Neural cell (in vitro differentiated cells): ENCODE measurements around the gene CIAPIN1. TPM values are rescaled to one million over a fixed set of nuclear protein-coding genes. Genes with fewer than 3 reads are reported as not detected.

Experiments
- H2AFZ ChIP-seq: fragments of 200-600, 300-800 bp; sonication (generic), shearing (Covaris generic); 2 replicates; pipeline ENCODE4 v1.6.0; 2014; ENCODE audit warnings: low read depth, mild to moderate bottlenecking, antibody characterized with exemption, low read length, moderate library complexity
- H3F3A ChIP-seq: fragments of 200-600 bp; shearing (Covaris generic); 2 replicates; pipeline ENCODE4 v1.6.1; 2016; ENCODE audit warnings: mild to moderate bottlenecking, moderate library complexity, mixed read lengths, antibody characterized with exemption, low read length; ENCODE audit not compliant: insufficient read depth, poor library complexity, severe bottlenecking
- H3K27ac ChIP-seq: fragments of 200-600, 300-800 bp; sonication (generic), shearing (Covaris generic); 2 replicates; pipeline ENCODE4 v1.5.1; 2014; ENCODE audit warnings: mild to moderate bottlenecking, low read length, moderate library complexity
- H3K27me3 ChIP-seq: fragments of 300-800, 200-600 bp; sonication (generic), shearing (Covaris generic); 2 replicates; pipeline ENCODE4 v1.6.0; 2014; ENCODE audit warnings: mild to moderate bottlenecking, low read depth, low read length, moderate library complexity; ENCODE audit not compliant: insufficient read depth
- H3K36me3 ChIP-seq: fragments of 300-800, 200-600 bp; sonication (generic), shearing (Covaris generic); 2 replicates; pipeline ENCODE4 v1.5.1; 2014; ENCODE audit warnings: mild to moderate bottlenecking, antibody characterized with exemption, low read length, moderate library complexity; ENCODE audit not compliant: insufficient read depth
- H3K4me2 ChIP-seq: fragments of 300-800, 200-600 bp; sonication (generic), shearing (Covaris generic); 2 replicates; pipeline ENCODE4 v1.6.0; 2014; ENCODE audit warnings: mild to moderate bottlenecking, low read length
- H3K4me3 ChIP-seq: fragments of 300-800, 200-600 bp; sonication (generic), shearing (Covaris generic); 2 replicates; pipeline ENCODE4 v1.5.1; 2014; ENCODE audit warnings: mild to moderate bottlenecking, low read length, moderate library complexity
- H3K79me2 ChIP-seq: fragments of 200-600 bp; shearing (Covaris generic); replicated peaks from 2 replicates; pipeline ENCODE4 v1.6.0; 2014; ENCODE audit warnings: mild to moderate bottlenecking, low read length, moderate library complexity; ENCODE audit not compliant: insufficient read depth
- H3K9ac ChIP-seq: fragments of 300-800, 200-600 bp; sonication (generic), shearing (Covaris generic); 2 replicates; pipeline ENCODE4 v1.6.1; 2016; ENCODE audit warnings: mild to moderate bottlenecking, low read length, mixed read lengths
- H3K9me2 ChIP-seq: fragments of 200-600 bp; shearing (Covaris generic); 2 replicates; pipeline ENCODE4 v1.6.1; 2016; ENCODE audit warnings: mild to moderate bottlenecking, low read length, mixed read lengths; ENCODE audit not compliant: insufficient read depth
- H3K9me3 ChIP-seq: fragments of 200-600, 300-800 bp; sonication (generic), shearing (Covaris generic); 2 replicates; pipeline ENCODE4 v1.6.1; 2016; ENCODE audit warnings: mild to moderate bottlenecking, mixed run types, low read length, moderate library complexity, mixed read lengths
- H4K20me1 ChIP-seq: fragments of 200-600 bp; shearing (Covaris generic); 2 replicates; pipeline ENCODE4 v1.6.1; 2016; ENCODE audit warnings: mild to moderate bottlenecking, mixed run types; ENCODE audit not compliant: insufficient read depth
- CTCF ChIP-seq: fragments of 450-650 bp; IDR thresholded peaks from 2 replicates; pipeline ENCODE4 v1.5.1; 2014; ENCODE audit warnings: antibody characterized with exemption, mild to moderate bottlenecking, moderate library complexity; ENCODE audit not compliant: poor library complexity, severe bottlenecking
- EP300 ChIP-seq: fragments of 450-650 bp; conservative IDR thresholded peaks from 2 replicates; pipeline ENCODE4 v1.6.1; 2014; ENCODE audit warnings: antibody characterized with exemption, mild to moderate bottlenecking, moderate library complexity; ENCODE audit not compliant: poor library complexity, severe bottlenecking
- EZH2 ChIP-seq: fragments of 200-600, 300-800 bp; shearing (Covaris generic), sonication (generic); IDR thresholded peaks from 2 replicates; pipeline ENCODE4 v1.6.1; 2014; ENCODE audit warnings: antibody characterized with exemption, low read length, borderline replicate concordance, mild to moderate bottlenecking; ENCODE audit not compliant: insufficient read depth, poor library complexity, severe bottlenecking
- MXI1 ChIP-seq: fragments of 450-650 bp; conservative IDR thresholded peaks from 2 replicates; pipeline ENCODE4 v1.6.1; 2014; ENCODE audit warnings: antibody characterized with exemption, mild to moderate bottlenecking; ENCODE audit not compliant: poor library complexity, severe bottlenecking
- POLR2AphosphoS5 ChIP-seq: IDR thresholded peaks from 2 replicates; pipeline ENCODE4 v1.6.1; 2012
- RAD21 ChIP-seq: fragments of 450-650 bp; conservative IDR thresholded peaks from 2 replicates; pipeline ENCODE4 v1.6.1; 2014; ENCODE audit warnings: antibody characterized with exemption, mild to moderate bottlenecking, moderate library complexity
- REST ChIP-seq: IDR thresholded peaks from 2 replicates; pipeline ENCODE4 v1.6.1; 2012; ENCODE audit warnings: borderline replicate concordance
- SMC3 ChIP-seq: fragments of 450-650 bp; conservative IDR thresholded peaks from 2 replicates; pipeline ENCODE4 v1.6.1; 2014; ENCODE audit warnings: antibody characterized with exemption, mild to moderate bottlenecking, moderate library complexity; ENCODE audit not compliant: poor library complexity
- TAF1 ChIP-seq: IDR thresholded peaks from 2 replicates; pipeline ENCODE4 v1.6.1; 2012; ENCODE audit warnings: low read depth
- polyA plus RNA-seq: library from polyadenylated mRNA; depleted of rRNA; stranded (reverse); fragments of >200 nt; gene quantifications from 2 replicates; pipeline ENCODE4 v1.2.3, GENCODE V29; 2014

The CIAPIN1 gene
- polyA plus RNA-seq, 1 donor from 2014 or later, result 117 TPM

GRCh38 chr16:57435838-57436237, 11.3 kb downstream of the CIAPIN1 start:
- Histone ChIP-seq H3K9ac (no peak overlapping the region), H3K9me3 (no peaks in the 10 kb centered on the region), H3K27ac (no peak overlapping the region), H3K36me3 (peaks cover 11% of the 10 kb centered on the region), H2AFZ (no peak overlapping the region), H3K27me3 (no peaks in the 10 kb centered on the region), H4K20me1 (no peaks in the 10 kb centered on the region), H3K4me3 (no peak overlapping the region), H3K9me2 (no peaks in the 10 kb centered on the region), H3F3A (no peaks in the 10 kb centered on the region), H3K79me2 (no peaks in the 10 kb centered on the region), H3K4me2 (no peak overlapping the region)
- TF ChIP-seq MXI1 (no peak), TAF1 (no peak), POLR2AphosphoS5 (no peak), REST (no peak), RAD21 (no peak), EZH2 (no peak), CTCF (no peak), EP300 (no peak), SMC3 (no peak)

- no peaks in the 10 kb centered on the region for H4K20me1 ChIP-seq
- H3K9me2 ChIP-seq, result no peaks in the 10 kb centered on the region
- no peak overlapping the region for H3K4me3 ChIP-seq
- H3K9me3 ChIP-seq, result no peaks in the 10 kb centered on the region
- TF ChIP-seq EZH2 (no peak), EP300 (no peak), TAF1 (no peak), RAD21 (no peak), REST (no peak), SMC3 (no peak)
- H3K79me2 ChIP-seq, result no peaks in the 10 kb centered on the region
- no peak overlapping the region for H3K27ac ChIP-seq
- no peak overlapping the region for H2AFZ ChIP-seq
- no peak overlapping the region for H3K4me2 ChIP-seq
- no peaks in the 10 kb centered on the region for H3K27me3 ChIP-seq
- H3K9ac ChIP-seq, result no peak overlapping the region
- peaks cover 11% of the 10 kb centered on the region for H3K36me3 ChIP-seq
- no peaks in the 10 kb centered on the region for H3F3A ChIP-seq
Observed at GRCh38 chr16:57434003-57434402, 13.2 kb downstream of the CIAPIN1 start.
